Fibroblast of lung (primary cell): Measurements from ENCODE around the gene STYX. TPM values are rescaled to one million over a fixed set of nuclear protein-coding genes. Genes with fewer than 3 reads are reported as not detected.
A peak's percentile ranks its signal among the peaks of the same experiment; 100 is the strongest.

Source experiments
- DNase-seq, 2 donors: peaks; one replicate each; pipeline versions ENCODE4 v3.0.0 to v3.0.0-alpha.2; 2010; ENCODE audit warnings: low read depth in 2 of 2
- H2AFZ ChIP-seq: 2 replicates; pipeline ENCODE4 v1.5.1; 2012; ENCODE audit warnings: low read length, control low read depth, inconsistent platforms
- H3K27ac ChIP-seq: 2 replicates; pipeline ENCODE4 v1.5.1; 2011; ENCODE audit warnings: low read length, control low read depth; ENCODE audit not compliant: insufficient read depth
- H3K27me3 ChIP-seq: 2 replicates; pipeline ENCODE4 v1.5.1; 2011; ENCODE audit warnings: mild to moderate bottlenecking, low read length; ENCODE audit not compliant: control insufficient read depth, insufficient read depth
- H3K36me3 ChIP-seq: 2 replicates; pipeline ENCODE4 v1.5.1; 2011; ENCODE audit warnings: low read length; ENCODE audit not compliant: control insufficient read depth, insufficient read depth
- H3K4me1 ChIP-seq: 2 replicates; pipeline ENCODE4 v1.5.1; 2011; ENCODE audit warnings: low read length; ENCODE audit not compliant: control insufficient read depth, insufficient read depth; ENCODE audit errors: extremely low read depth
- H3K4me2 ChIP-seq: 2 replicates; pipeline ENCODE4 v1.5.1; 2011; ENCODE audit warnings: low read length, control low read depth; ENCODE audit not compliant: insufficient read depth; ENCODE audit errors: extremely low read depth
- H3K4me3 ChIP-seq, 4 experiments: fragments of 200-600 bp in 1 of 4; sonication (generic) in 1 of 4; replicated peaks in 1 of 4; 2 replicates each; pipeline ENCODE4 v1.5.1; 2011 to 2016; ENCODE audit warnings: low read length in 4 of 4, low read depth in 3 of 4, mild to moderate bottlenecking in 3 of 4, control low read depth in 2 of 4, inconsistent platforms in 1 of 4, mixed read lengths in 1 of 4; ENCODE audit not compliant: insufficient read depth in 1 of 4; ENCODE audit errors: control extremely low read depth in 1 of 4
- H3K79me2 ChIP-seq: 2 replicates; pipeline ENCODE4 v1.5.1; 2012; ENCODE audit warnings: mild to moderate bottlenecking, low read length, inconsistent platforms; ENCODE audit not compliant: control insufficient read depth, insufficient read depth
- H3K9ac ChIP-seq: 2 replicates; pipeline ENCODE4 v1.5.1; 2011; ENCODE audit warnings: mild to moderate bottlenecking, low read length, control low read depth; ENCODE audit not compliant: insufficient read depth
- H3K9me3 ChIP-seq: 2 replicates; pipeline ENCODE4 v1.5.1; 2012; ENCODE audit warnings: low read depth, low read length; ENCODE audit not compliant: control insufficient read depth, insufficient read depth
- H4K20me1 ChIP-seq: 2 replicates; pipeline ENCODE4 v1.5.1; 2011; ENCODE audit warnings: low read length; ENCODE audit not compliant: control insufficient read depth, insufficient read depth; ENCODE audit errors: extremely low read depth
- EZH2 ChIP-seq: IDR thresholded peaks from 2 replicates; pipeline ENCODE4 v1.5.1; 2012; ENCODE audit warnings: low read length, control low read depth, mild to moderate bottlenecking; ENCODE audit errors: missing control alignments
- polyA plus RNA-seq, 2 donors: library from polyadenylated mRNA; depleted of rRNA in 1 of 2; stranded (reverse) in 1 of 2; unstranded in 1 of 2; fragments of >200 nt; gene quantifications; 2 replicates each; pipeline ENCODE4 v1.2.1, GENCODE V29; 2011 to 2012; ENCODE audit warnings: missing spikeins in 1 of 2
- total RNA-seq: library from RNA; depleted of rRNA; stranded (reverse); fragments of >200 nt; gene quantifications from 2 replicates; pipeline ENCODE4 v1.2.1, GENCODE V29; 2014
- TF ChIP-seq, protein P1 (sequence below), 2 donors: IDR thresholded peaks in 1 of 2; conservative IDR thresholded peaks in 1 of 2; 1 replicate in 1 of 2; 2 replicates in 1 of 2; pipeline ENCODE4 v1.5.1; 2011 to 2012; ENCODE audit warnings: low read length in 2 of 2, control low read depth in 1 of 2, inconsistent platforms in 1 of 2, low read depth in 1 of 2, mild to moderate bottlenecking in 1 of 2

Gene STYX
- total and polyA plus RNA-seq, 2 donors (not counting 1 experiment from before 2014, with no cell fraction given), result 14.9 to 17.0 TPM

DNA sequence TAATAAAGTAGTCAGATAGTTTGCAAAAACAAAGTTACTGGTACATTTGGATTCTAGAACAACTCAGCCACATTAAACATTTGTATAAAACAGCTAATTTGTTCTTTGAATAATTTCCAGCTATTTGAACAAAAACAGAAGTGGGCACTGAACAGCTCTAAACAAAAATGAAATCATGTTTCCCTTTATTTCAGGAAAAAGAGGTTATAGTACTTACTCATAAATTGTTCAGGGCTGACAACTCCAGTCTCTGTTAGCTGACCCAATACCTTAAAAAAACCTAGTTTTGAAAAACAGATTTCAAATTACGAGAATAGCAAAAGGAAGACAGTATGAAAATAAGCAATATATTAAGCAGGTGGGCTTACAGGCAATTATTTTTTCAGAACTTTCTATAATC is 53.2 kb downstream of the STYX start:
- DNase-seq, result no peak
- Histone ChIP-seq H3K4me1 (no peaks in the 10 kb centered on the region), H3K9me3 (no peaks in the 10 kb centered on the region), H3K4me2 (no peak overlapping the region), H3K27ac (no peak overlapping the region), H3K9ac (no peak overlapping the region), H2AFZ (no peak overlapping the region), H4K20me1 (no peaks in the 10 kb centered on the region), H3K27me3 (no peaks in the 10 kb centered on the region), H3K4me3 (no peak overlapping the region), H3K79me2 (peaks cover 21% of the 10 kb centered on the region), H3K36me3 (no peaks in the 10 kb centered on the region)
- no peak for TF ChIP-seq EZH2
- TF ChIP-seq, protein P1, sequence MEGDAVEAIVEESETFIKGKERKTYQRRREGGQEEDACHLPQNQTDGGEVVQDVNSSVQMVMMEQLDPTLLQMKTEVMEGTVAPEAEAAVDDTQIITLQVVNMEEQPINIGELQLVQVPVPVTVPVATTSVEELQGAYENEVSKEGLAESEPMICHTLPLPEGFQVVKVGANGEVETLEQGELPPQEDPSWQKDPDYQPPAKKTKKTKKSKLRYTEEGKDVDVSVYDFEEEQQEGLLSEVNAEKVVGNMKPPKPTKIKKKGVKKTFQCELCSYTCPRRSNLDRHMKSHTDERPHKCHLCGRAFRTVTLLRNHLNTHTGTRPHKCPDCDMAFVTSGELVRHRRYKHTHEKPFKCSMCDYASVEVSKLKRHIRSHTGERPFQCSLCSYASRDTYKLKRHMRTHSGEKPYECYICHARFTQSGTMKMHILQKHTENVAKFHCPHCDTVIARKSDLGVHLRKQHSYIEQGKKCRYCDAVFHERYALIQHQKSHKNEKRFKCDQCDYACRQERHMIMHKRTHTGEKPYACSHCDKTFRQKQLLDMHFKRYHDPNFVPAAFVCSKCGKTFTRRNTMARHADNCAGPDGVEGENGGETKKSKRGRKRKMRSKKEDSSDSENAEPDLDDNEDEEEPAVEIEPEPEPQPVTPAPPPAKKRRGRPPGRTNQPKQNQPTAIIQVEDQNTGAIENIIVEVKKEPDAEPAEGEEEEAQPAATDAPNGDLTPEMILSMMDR (conservative IDR thresholded peaks at IDR 0.05 in 1 of 2, IDR thresholded peaks at IDR 0.05 in 1 of 2; ENCODE audit: low read depth in 1 of 2, low read length in 2 of 2), result no peak

DNA sequence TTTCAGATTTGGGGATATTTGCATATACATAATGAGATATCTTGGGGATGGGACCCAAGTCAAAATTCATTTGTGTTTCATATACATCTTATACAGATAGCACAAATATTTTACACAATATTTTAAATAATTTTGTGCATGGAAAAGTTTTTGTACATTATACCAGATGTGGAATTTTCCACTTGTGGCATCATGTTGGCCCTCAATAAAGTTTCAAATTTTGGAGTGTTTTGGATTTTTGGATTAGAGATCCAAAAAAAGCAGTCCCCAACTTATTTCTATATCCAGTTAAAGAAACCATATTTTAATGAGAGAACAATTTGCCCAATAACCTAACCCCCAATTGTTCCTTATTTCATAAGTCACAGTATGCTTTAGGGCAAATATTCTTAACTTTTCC is 56.9 kb downstream of the STYX start:
- Histone ChIP-seq H3K27me3 (no peaks in the 10 kb centered on the region), H3K4me2 (no peak overlapping the region), H3K27ac (no peak overlapping the region), H3K4me3 (no peak overlapping the region), H4K20me1 (no peaks in the 10 kb centered on the region), H3K4me1 (peaks cover under 1% of the 10 kb centered on the region), H3K9me3 (no peaks in the 10 kb centered on the region), H3K9ac (no peak overlapping the region), H2AFZ (no peak overlapping the region), H3K36me3 (no peaks in the 10 kb centered on the region), H3K79me2 (peaks cover 50% of the 10 kb centered on the region)
- TF ChIP-seq EZH2, result no peak
- TF ChIP-seq, protein P1 (conservative IDR thresholded peaks at IDR 0.05 in 1 of 2, IDR thresholded peaks at IDR 0.05 in 1 of 2; ENCODE audit: low read depth in 1 of 2, low read length in 2 of 2), result no peak
- no peak for DNase-seq

DNA sequence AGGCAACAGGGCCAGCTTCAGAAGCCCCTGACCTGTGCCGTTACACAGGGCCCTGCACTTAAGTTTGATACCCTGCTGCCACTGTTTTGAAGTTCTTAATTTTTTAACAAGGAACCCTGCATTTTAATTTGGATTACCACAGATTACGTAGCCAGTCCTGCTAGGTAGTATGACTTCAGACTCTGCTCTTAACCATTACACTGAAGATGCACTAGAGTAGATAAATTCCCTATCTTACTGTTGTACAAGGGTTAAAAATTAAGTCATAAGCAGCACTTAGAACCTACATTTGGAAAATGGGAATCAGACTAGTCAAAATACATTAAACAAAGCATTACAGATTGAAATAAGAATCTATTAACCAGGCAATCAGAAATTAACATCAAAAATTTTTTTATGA is 59.2 kb downstream of the STYX start:
- Histone ChIP-seq H3K4me1 (peaks cover 7% of the 10 kb centered on the region), H2AFZ (no peak overlapping the region), H3K27ac (no peak overlapping the region), H4K20me1 (no peaks in the 10 kb centered on the region), H3K4me2 (peak overlapping the region; percentile 0), H3K4me3 (peak overlapping the region in 2 of 4 experiments; percentile 76 to 81), H3K9me3 (no peaks in the 10 kb centered on the region), H3K36me3 (no peaks in the 10 kb centered on the region), H3K27me3 (no peaks in the 10 kb centered on the region), H3K9ac (no peak overlapping the region), H3K79me2 (peaks cover 50% of the 10 kb centered on the region)
- no peak for DNase-seq
- TF ChIP-seq EZH2, result no peak
- TF ChIP-seq, protein P1 (conservative IDR thresholded peaks at IDR 0.05 in 1 of 2, IDR thresholded peaks at IDR 0.05 in 1 of 2; ENCODE audit: low read depth in 1 of 2, low read length in 2 of 2), result no peak
